ENCODE results near the gene TECTB.

GRCh38 chr10:112327678-112328077 lies 44.5 kb downstream of the TECTB start:
- TF ChIP-seq CTCF (IDR thresholded peaks at IDR 0.05) (no peak), POLR2A (IDR thresholded peaks at IDR 0.05) (no peak)

Measured in body of pancreas (tissue), 4 donors.